HG03354 (cell line): ENCODE data around the gene SYT8.
"Not testable (repeated sequence)": the region's sequence is repeated elsewhere in the genome, so short reads cannot be mapped to it uniquely, and the experiment has no call there.

Experiments
- ATAC-seq: cut with Tn5 transposase; IDR thresholded peaks from one replicate; pipeline ENCODE4 v1.9.1; 2021; ENCODE audit warnings: mild to moderate bottlenecking; ENCODE audit not compliant: unreplicated experiment, poor library complexity, severe bottlenecking

SYT8 gene

GRCh38 chr11:1868636-1869291 is 34.0 kb downstream of the SYT8 start:
- no peak for ATAC-seq

GRCh38 chr11:1869427-1870325 is 34.9 kb downstream of the SYT8 start:
- no peak for ATAC-seq

- ATAC-seq, result no peak
Observed at GRCh38 chr11:1870326-1870696, 35.5 kb downstream of the SYT8 start.

GRCh38 chr11:1870721-1871466 is 36.1 kb downstream of the SYT8 start:
- ATAC-seq, result no peak

GRCh38 chr11:1871531-1871930 is 36.7 kb downstream of the SYT8 start:
- ATAC-seq, result no peak

- ATAC-seq, result no peak
Observed at GRCh38 chr11:1872267-1872985, 37.6 kb downstream of the SYT8 start.

GRCh38 chr11:1873048-1873812 is 38.4 kb downstream of the SYT8 start:
- ATAC-seq, result no peak

- ATAC-seq, result not testable (repeated sequence)
Observed at GRCh38 chr11:1873813-1874150, 39.0 kb downstream of the SYT8 start.

- not testable (repeated sequence) for ATAC-seq
Observed at GRCh38 chr11:1874441-1875092, 39.8 kb downstream of the SYT8 start.

GRCh38 chr11:1875093-1875850 is 40.5 kb downstream of the SYT8 start:
- no peak for ATAC-seq

GRCh38 chr11:1875851-1876301 is 41.1 kb downstream of the SYT8 start:
- not testable (repeated sequence) for ATAC-seq

- ATAC-seq, result no peak
Observed at GRCh38 chr11:1876361-1877063, 41.7 kb downstream of the SYT8 start.

GRCh38 chr11:1877211-1878136 is 42.7 kb downstream of the SYT8 start:
- ATAC-seq, result no peak

- no peak for ATAC-seq
Observed at GRCh38 chr11:1878137-1879031, 43.6 kb downstream of the SYT8 start.

- ATAC-seq, result no peak
Observed at GRCh38 chr11:1879342-1879940, 44.7 kb downstream of the SYT8 start.
